RPMI8226 (cell line): ENCODE results near the gene TRIM47.

Experiments
- DNase-seq: peaks from one replicate; pipeline ENCODE4 v3.0.0-alpha.2; 2015

The TRIM47 gene

GRCh38 chr17:75845058-75845711, 33.2 kb downstream of the TRIM47 start:
- DNase-seq = peak; percentile 89

- DNase-seq = no peak
Measured at GRCh38 chr17:75844530-75845057, 33.8 kb downstream of the TRIM47 start.

- DNase-seq = no peak
Measured at GRCh38 chr17:75843577-75844529, 34.5 kb downstream of the TRIM47 start, which contains the start of gene UNC13D. Gene UNC13D, minus strand, starts transcription at chr17:75844404. Its CDS starts 67 bp downstream, at chr17:75844337.

- DNase-seq = no peak
Measured at GRCh38 chr17:75842963-75843576, 35.3 kb downstream of the TRIM47 start.

GRCh38 chr17:75842411-75842810, 36.0 kb downstream of the TRIM47 start:
- DNase-seq = no peak

GRCh38 chr17:75840799-75841164, 37.6 kb downstream of the TRIM47 start:
- no peak for DNase-seq

- no peak for DNase-seq
Measured at GRCh38 chr17:75839942-75840798, 38.2 kb downstream of the TRIM47 start.

GRCh38 chr17:75838410-75838809, 40.0 kb downstream of the TRIM47 start:
- DNase-seq = no peak

- DNase-seq = no peak
Measured at GRCh38 chr17:75837899-75838298, 40.5 kb downstream of the TRIM47 start.

GRCh38 chr17:75836605-75837004, 41.8 kb downstream of the TRIM47 start:
- no peak for DNase-seq

- no peak for DNase-seq
Measured at GRCh38 chr17:75835654-75835987, 42.8 kb downstream of the TRIM47 start.

- no peak for DNase-seq
Measured at GRCh38 chr17:75834928-75835653, 43.3 kb downstream of the TRIM47 start.

GRCh38 chr17:75834279-75834920, 44.0 kb downstream of the TRIM47 start:
- no peak for DNase-seq

GRCh38 chr17:75832652-75833400, 45.6 kb downstream of the TRIM47 start:
- DNase-seq = peak; percentile 49

GRCh38 chr17:75832164-75832651, 46.2 kb downstream of the TRIM47 start:
- no peak for DNase-seq

- DNase-seq = no peak
Measured at GRCh38 chr17:75831032-75831571, 47.3 kb downstream of the TRIM47 start.

- DNase-seq = no peak
Measured at GRCh38 chr17:75830164-75831031, 48.0 kb downstream of the TRIM47 start.

GRCh38 chr17:75829747-75830146, 48.6 kb downstream of the TRIM47 start:
- DNase-seq = no peak

- no peak for DNase-seq
Measured at GRCh38 chr17:75828741-75829140, 49.6 kb downstream of the TRIM47 start.
